Neural progenitor cell (in vitro differentiated cells): ENCODE measurements around the gene TGM5.

Source experiments
- EZH2 ChIP-seq: fragments of 200-600 bp; sonication (generic); IDR thresholded peaks from 2 replicates; pipeline ENCODE4 v1.6.1; 2017; ENCODE audit warnings: antibody characterized with exemption, mild to moderate bottlenecking, moderate library complexity
- TF ChIP-seq, protein P1 (sequence below): fragments of 200-600 bp; sonication (generic); IDR thresholded peaks from 2 replicates; pipeline ENCODE4 v1.5.1; 2017; ENCODE audit warnings: antibody characterized with exemption, mild to moderate bottlenecking

DNA sequence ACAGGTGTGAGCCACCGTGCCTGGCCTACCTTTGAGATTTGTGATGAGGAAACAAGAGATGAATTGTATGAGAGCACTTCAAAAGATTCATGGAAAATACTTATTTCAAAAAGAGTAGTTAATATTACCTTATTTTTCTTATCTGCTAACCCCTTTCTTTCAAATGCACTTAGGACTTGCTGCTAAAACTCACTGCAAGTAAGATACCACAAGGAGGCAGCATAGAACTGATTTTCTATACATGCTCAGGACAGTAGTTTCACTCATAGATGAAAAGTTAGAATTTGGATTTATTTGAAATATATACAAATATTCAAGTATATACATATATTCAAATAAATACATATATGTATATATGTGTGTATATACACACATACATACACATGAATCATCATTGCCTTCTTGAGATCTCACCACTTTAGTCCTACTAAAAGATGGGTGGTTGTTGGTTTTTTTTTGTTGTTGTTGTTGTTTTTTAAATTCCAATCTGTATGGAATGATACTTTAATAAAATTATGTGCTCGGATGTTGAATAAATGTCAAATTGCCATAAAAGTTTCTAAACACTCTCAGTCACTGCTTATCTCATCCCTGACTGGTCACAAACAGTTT, 79.1 kb downstream of the TGM5 start:
- TF ChIP-seq, protein P1, sequence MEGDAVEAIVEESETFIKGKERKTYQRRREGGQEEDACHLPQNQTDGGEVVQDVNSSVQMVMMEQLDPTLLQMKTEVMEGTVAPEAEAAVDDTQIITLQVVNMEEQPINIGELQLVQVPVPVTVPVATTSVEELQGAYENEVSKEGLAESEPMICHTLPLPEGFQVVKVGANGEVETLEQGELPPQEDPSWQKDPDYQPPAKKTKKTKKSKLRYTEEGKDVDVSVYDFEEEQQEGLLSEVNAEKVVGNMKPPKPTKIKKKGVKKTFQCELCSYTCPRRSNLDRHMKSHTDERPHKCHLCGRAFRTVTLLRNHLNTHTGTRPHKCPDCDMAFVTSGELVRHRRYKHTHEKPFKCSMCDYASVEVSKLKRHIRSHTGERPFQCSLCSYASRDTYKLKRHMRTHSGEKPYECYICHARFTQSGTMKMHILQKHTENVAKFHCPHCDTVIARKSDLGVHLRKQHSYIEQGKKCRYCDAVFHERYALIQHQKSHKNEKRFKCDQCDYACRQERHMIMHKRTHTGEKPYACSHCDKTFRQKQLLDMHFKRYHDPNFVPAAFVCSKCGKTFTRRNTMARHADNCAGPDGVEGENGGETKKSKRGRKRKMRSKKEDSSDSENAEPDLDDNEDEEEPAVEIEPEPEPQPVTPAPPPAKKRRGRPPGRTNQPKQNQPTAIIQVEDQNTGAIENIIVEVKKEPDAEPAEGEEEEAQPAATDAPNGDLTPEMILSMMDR, result peak; percentile 65
- TF ChIP-seq EZH2, result no peak
